GM21786 (cell line): ENCODE data around the gene PDGFA.

Experiments
- ATAC-seq: cut with Tn5 transposase; IDR thresholded peaks from one replicate; pipeline ENCODE4 v1.9.1; 2021; ENCODE audit not compliant: unreplicated experiment

PDGFA gene

DNA sequence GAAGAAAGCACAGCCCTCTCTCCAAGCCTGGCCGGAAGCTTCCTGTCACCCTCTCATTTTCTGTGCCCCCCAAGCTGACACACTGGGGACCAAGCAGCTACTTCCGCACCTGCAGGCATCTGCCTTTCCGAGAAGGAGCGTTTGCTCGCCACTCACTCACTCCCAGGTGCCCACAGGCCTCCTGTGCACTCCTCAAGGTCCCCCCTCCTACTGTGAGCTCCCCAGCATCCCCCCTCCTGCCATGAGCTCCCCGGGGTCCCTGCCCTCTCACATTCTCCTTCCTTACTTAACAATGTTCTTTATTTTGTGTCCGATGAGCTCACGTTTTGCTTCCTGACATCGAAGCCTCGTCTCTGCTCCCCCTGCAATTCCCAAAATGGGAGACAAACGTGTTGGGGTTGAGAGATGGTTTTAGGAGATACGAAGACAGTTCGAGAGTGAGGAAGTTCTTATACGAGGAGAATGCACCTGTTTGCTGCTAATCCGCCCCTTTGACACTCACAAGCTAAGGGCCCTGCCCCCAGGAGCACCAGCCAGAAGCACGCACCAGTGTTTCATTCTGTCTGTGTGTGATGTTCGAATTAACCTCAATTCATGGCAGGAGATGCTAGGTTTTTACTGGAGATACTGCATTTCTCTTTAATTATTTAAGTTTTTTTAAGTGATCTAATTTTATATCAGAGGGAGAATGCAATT, 70.2 kb downstream of the PDGFA start:
- ATAC-seq = no peak

DNA sequence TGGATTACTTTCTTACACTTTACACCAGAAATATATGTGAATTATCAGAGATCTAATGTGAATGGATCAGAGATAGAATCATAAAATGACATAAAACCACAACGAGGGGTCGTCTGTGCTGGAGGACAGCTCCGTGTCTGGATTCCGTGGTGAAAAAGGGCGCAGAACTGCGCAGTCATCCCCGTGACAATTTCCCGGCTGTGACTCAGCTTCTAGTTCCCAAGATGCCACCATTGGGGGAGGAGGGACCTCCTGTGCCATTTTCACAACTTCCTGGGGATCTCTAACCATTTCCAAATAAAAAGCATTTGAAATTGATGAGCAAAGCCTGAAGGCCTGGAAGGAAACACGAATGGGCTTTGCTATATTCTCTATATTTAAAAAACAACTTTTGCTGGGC, 72.1 kb downstream of the PDGFA start:
- ATAC-seq = no peak
